NCI-H748 (cell line): Measurements from ENCODE around the gene CHD6.

Experiments
- DNase-seq: peaks from one replicate; lab custom pipeline; 2025; ENCODE audit not compliant: unreplicated experiment; lab: John Stamatoyannopoulos, UW

Gene CHD6

GRCh38 chr20:41475503-41475902 lies 142.7 kb downstream of the CHD6 start:
- no peak for DNase-seq

GRCh38 chr20:41470362-41471095 lies 147.6 kb downstream of the CHD6 start:
- DNase-seq = no peak

GRCh38 chr20:41469868-41470267 lies 148.3 kb downstream of the CHD6 start:
- DNase-seq = no peak

- no peak for DNase-seq
Observed at GRCh38 chr20:41468994-41469600, 149.1 kb downstream of the CHD6 start.

GRCh38 chr20:41467690-41468089 lies 150.5 kb downstream of the CHD6 start:
- DNase-seq = no peak

- DNase-seq = no peak
Observed at GRCh38 chr20:41467220-41467619, 151.0 kb downstream of the CHD6 start.

GRCh38 chr20:41463567-41463966 lies 154.6 kb downstream of the CHD6 start:
- DNase-seq = no peak

- no peak for DNase-seq
Observed at GRCh38 chr20:41462372-41463161, 155.6 kb downstream of the CHD6 start.

GRCh38 chr20:41458761-41459160 lies 159.4 kb downstream of the CHD6 start:
- DNase-seq = no peak

GRCh38 chr20:41457173-41457857 lies 160.9 kb downstream of the CHD6 start:
- no peak for DNase-seq

- DNase-seq = no peak
Observed at GRCh38 chr20:41456351-41456750, 161.8 kb downstream of the CHD6 start.

GRCh38 chr20:41454250-41454649 lies 163.9 kb downstream of the CHD6 start:
- DNase-seq = no peak

- no peak for DNase-seq
Observed at GRCh38 chr20:41453010-41453950, 164.9 kb downstream of the CHD6 start.

GRCh38 chr20:41452226-41452625 lies 166.0 kb downstream of the CHD6 start:
- DNase-seq = no peak

GRCh38 chr20:41447006-41447405 lies 171.2 kb downstream of the CHD6 start:
- DNase-seq = no peak

- DNase-seq = no peak
Observed at GRCh38 chr20:41446456-41446855, 171.7 kb downstream of the CHD6 start.

GRCh38 chr20:41444821-41445220 lies 173.4 kb downstream of the CHD6 start:
- no peak for DNase-seq

- no peak for DNase-seq
Observed at GRCh38 chr20:41443691-41444090, 174.5 kb downstream of the CHD6 start.

- DNase-seq = no peak
Observed at GRCh38 chr20:41440882-41441281, 177.3 kb downstream of the CHD6 start.

GRCh38 chr20:41437836-41438235 lies 180.3 kb downstream of the CHD6 start:
- DNase-seq = no peak
